PC-3 (cell line): ENCODE measurements around the gene CHAF1B. TPM values are rescaled to one million over a fixed set of nuclear protein-coding genes. Genes with fewer than 3 reads are reported as not detected.

ENCODE experiments used
- total RNA-seq: library from RNA; depleted of rRNA; stranded (reverse); fragments of >200 nt; gene quantifications from 2 replicates; pipeline ENCODE4 v1.2.3, GENCODE V29; 2014; rRNA removed

Gene CHAF1B
- total RNA-seq, 1 experiment from 2014 or later = 19.0 TPM

Other genes starting within 250 kb of the CHAF1B start
- gene DOP1B, start 228.6 kb upstream of the CHAF1B start, total RNA-seq = 7.0 and 8.9 TPM in 2 replicates
- gene MORC3, start 65.2 kb upstream of the CHAF1B start, total RNA-seq = 17.9 and 23.0 TPM in 2 replicates
- gene CLDN14, start 94.7 kb downstream of the CHAF1B start, total RNA-seq = 8.9 and 10.9 TPM in 2 replicates